NCI-H2029 treated with DMSO at 0.1 percent for 48 hours (cell line): Measurements from ENCODE around the gene TOP3B.

Experiments used
- DNase-seq: peaks from one replicate; lab custom pipeline; 2025; lab: John Stamatoyannopoulos, UW

TOP3B gene

GRCh38 chr22:21982338-21982965, at the start of gene TOP3B:
Gene TOP3B (minus strand): TSS chr22:21982787. CDS start chr22:21975709, 7,078 bp downstream.
- DNase-seq, result peak; percentile 19

GRCh38 chr22:22031183-22031945, 48.8 kb upstream of the TOP3B start:
- no peak for DNase-seq

GRCh38 chr22:22030493-22031182, 48.1 kb upstream of the TOP3B start:
- DNase-seq, result no peak

- DNase-seq, result no peak
Measured at GRCh38 chr22:22027955-22028354, 45.4 kb upstream of the TOP3B start.

GRCh38 chr22:22026157-22026831, 43.7 kb upstream of the TOP3B start:
- no peak for DNase-seq

GRCh38 chr22:22025320-22026156, 43.0 kb upstream of the TOP3B start:
- no peak for DNase-seq

- no peak for DNase-seq
Measured at GRCh38 chr22:22024440-22024839, 41.9 kb upstream of the TOP3B start.

- no peak for DNase-seq
Measured at GRCh38 chr22:22023581-22024137, 41.1 kb upstream of the TOP3B start.

- DNase-seq, result no peak
Measured at GRCh38 chr22:22022947-22023534, 40.5 kb upstream of the TOP3B start.

- DNase-seq, result no peak
Measured at GRCh38 chr22:22022255-22022840, 39.8 kb upstream of the TOP3B start.

- DNase-seq, result no peak
Measured at GRCh38 chr22:22021162-22021750, 38.7 kb upstream of the TOP3B start.

- DNase-seq, result no peak
Measured at GRCh38 chr22:22020425-22020852, 37.9 kb upstream of the TOP3B start.

- no peak for DNase-seq
Measured at GRCh38 chr22:22019659-22020424, 37.3 kb upstream of the TOP3B start.

GRCh38 chr22:22018825-22019658, 36.5 kb upstream of the TOP3B start:
- DNase-seq, result no peak

GRCh38 chr22:22015631-22016030, 33.0 kb upstream of the TOP3B start:
- DNase-seq, result no peak

- DNase-seq, result no peak
Measured at GRCh38 chr22:22014285-22014659, 31.7 kb upstream of the TOP3B start.

- DNase-seq, result no peak
Measured at GRCh38 chr22:22013559-22014284, 31.1 kb upstream of the TOP3B start.

GRCh38 chr22:22011964-22012363, 29.4 kb upstream of the TOP3B start:
- DNase-seq, result no peak
